ENCODE measurements around the gene CLIC4. TPM values are rescaled to one million over a fixed set of nuclear protein-coding genes. Genes with fewer than 3 reads are reported as not detected.

The CLIC4 gene
- total and polyA plus RNA-seq, 10 of the 15 experiments (the other 5 are each of a cell fraction or from before 2014, with no cell fraction given) = 20.4 to 107 (median 69.6) TPM

DNA sequence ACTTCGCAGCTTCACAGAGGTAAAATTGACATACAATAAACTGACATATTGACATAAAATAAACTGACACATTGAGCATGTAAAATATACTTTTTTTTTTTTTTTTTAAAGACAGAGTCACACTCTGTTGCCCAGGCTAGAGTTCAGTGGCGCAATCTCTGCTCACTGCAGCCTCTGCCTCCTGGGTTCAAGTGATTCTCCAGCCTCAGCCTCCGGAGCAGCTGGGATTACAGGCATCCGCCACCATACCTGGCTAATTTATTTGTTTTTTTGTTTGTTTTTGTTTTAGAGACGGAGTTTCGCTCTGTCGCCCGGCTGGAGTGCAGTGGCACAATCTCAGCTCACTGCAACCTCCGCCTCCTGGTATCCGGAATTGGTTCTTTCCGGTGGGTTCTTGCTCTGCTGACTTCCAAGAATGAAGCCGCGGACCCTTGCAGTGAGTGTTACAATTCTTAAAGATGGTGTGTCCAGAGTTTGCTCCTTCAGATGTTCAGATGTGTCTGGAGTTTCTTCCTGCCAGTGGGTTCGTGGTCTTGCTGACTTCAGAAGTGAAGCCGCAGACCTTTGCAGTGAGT, 48.4 kb upstream of the CLIC4 start:
- intact Hi-C loops (cut with micrococcal nuclease; ENCODE audit: unreplicated experiment) = no loop called here
- ATAC-seq = no peak
- BruUV-seq (replicated peaks) = no TSS peak
- ChIA-PET SMC1A (ENCODE audit: uncharacterized antibody, unreplicated experiment) (interaction anchor here (0.6 to 8.4 kb wide), 13 partner anchors 8 to 135 kb away, joined by 3 to 92 read pairs (median 8); partner anchors contain the start of gene CLIC4), RAD21 (ENCODE audit: unreplicated experiment) (interaction anchor here (0.6 to 3.0 kb wide), 12 partner anchors 8 to 134 kb away, joined by 3 to 16 read pairs (median 4); partner anchors contain the start of gene CLIC4), POLR2A (interaction anchor here (0.8 to 2.3 kb wide), 4 partner anchors 10 to 52 kb away, joined by 4 to 9 read pairs (median 6); partner anchors contain the start of gene CLIC4), CTCF (interaction anchor here (0.6 to 24.4 kb wide), 8 partner anchors 31 to 216 kb away, joined by 3 to 655 read pairs (median 6); partner anchors contain the start of gene CLIC4)
- Histone ChIP-seq H3K4me2 (ENCODE audit: control insufficient read depth, insufficient read depth) (no peak overlapping the region), H4K20me1 (ENCODE audit: control insufficient read depth, insufficient read depth) (no peaks in the 10 kb centered on the region), H3K79me2 (ENCODE audit: control insufficient read depth, insufficient read depth, low read length) (no peaks in the 10 kb centered on the region), H3K27me3 (replicated peaks in 1 of 2; ENCODE audit: control insufficient read depth in 2 of 2, insufficient read depth in 2 of 2, low read length in 1 of 2) (no peaks in the 10 kb centered on the region), H3K4me1 (ENCODE audit: control insufficient read depth, insufficient read depth, low read length) (peaks cover 27% of the 10 kb centered on the region), H3K9ac (ENCODE audit: control insufficient read depth, insufficient read depth, low read length) (no peak overlapping the region), H3K4me3 (no peak overlapping the region), H2AFZ (ENCODE audit: control insufficient read depth, low read depth, low read length) (no peak overlapping the region), H3K27ac (ENCODE audit: control insufficient read depth, insufficient read depth) (no peak overlapping the region), H3K9me3 (replicated peaks; ENCODE audit: control insufficient read depth, insufficient read depth, low read length) (no peaks in the 10 kb centered on the region), H3K36me3 (ENCODE audit: control insufficient read depth in 2 of 2, insufficient read depth in 2 of 2, low read length in 1 of 2) (no peaks in the 10 kb centered on the region)
- in situ Hi-C loops (cut with MboI) = no loop called here
- no peak for DNase-seq (ENCODE audit: low read depth, low spot score)
- WGBS (ENCODE audit: insufficient coverage, insufficient replicate concordance, low lambda C conversion rate, missing lambda C conversion rate) = 83% methylated on average over 15 of the region's 15 CpGs
- no peak for FAIRE-seq
- TF ChIP-seq ZZZ3 (IDR thresholded peaks at IDR 0.05; ENCODE audit: control insufficient read depth, insufficient read length, low read depth) (no peak), STAT3 (IDR thresholded peaks at IDR 0.05; ENCODE audit: low read depth, low read length) (no peak), MYB (IDR thresholded peaks at IDR 0.05; ENCODE audit: borderline replicate concordance, low read depth, low read length) (no peak), KDM1A (IDR thresholded peaks at IDR 0.05; ENCODE audit: borderline replicate concordance) (no peak)
- TF ChIP-seq, protein P1, sequence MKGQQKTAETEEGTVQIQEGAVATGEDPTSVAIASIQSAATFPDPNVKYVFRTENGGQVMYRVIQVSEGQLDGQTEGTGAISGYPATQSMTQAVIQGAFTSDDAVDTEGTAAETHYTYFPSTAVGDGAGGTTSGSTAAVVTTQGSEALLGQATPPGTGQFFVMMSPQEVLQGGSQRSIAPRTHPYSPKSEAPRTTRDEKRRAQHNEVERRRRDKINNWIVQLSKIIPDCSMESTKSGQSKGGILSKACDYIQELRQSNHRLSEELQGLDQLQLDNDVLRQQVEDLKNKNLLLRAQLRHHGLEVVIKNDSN (IDR thresholded peaks at IDR 0.05; ENCODE audit: borderline replicate concordance, extremely low read length, insufficient read depth, low read depth, low read length) = no peak
